ENCODE measurements around the gene ASPA.
"Not testable (repeated sequence)": the region's sequence is repeated elsewhere in the genome, so short reads cannot be mapped to it uniquely, and the experiment has no call there.

Gene ASPA

DNA sequence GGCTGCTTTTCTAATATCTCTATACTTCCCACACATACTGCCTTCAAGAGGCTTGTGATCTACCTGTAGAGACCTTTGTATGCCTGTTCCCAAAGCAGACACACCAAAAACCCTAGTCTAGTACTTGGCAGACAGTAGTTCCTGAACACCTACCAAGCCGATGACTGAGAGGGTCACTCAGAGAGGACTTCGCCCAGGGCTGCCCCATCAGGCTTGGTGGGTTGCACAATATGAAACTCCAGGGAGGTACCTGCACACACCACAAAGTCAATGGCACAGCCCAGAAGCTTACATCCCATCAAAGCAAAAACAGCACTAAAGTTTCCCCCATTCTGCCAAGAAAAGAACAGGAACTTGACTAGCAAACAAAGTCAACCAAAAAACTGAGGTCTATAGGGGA, 30.3 kb downstream of the ASPA start:
- DNase-seq: no peak

- DNase-seq: no peak
These were observed 31.3 kb downstream of the ASPA start for GRCh38 chr17:3507071-3507470.

DNA sequence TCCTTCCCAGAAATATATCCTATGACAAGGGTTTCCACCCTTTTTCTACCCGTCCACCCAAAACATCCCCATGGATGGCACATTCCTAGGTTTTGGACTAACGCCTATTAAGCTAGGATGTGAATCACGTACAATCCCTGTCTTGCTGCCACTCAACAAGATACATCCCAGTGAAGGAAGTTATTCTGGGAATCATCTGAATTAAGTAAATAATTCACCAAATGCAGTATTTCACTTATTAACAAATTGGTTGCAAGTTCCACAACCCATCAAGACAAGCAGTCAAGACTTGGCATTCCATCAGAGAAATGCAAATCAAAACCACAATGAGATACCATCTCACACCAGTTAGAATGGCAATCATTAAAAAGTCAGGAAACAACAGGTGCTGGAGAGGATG, 32.1 kb downstream of the ASPA start:
- DNase-seq: no peak

DNA sequence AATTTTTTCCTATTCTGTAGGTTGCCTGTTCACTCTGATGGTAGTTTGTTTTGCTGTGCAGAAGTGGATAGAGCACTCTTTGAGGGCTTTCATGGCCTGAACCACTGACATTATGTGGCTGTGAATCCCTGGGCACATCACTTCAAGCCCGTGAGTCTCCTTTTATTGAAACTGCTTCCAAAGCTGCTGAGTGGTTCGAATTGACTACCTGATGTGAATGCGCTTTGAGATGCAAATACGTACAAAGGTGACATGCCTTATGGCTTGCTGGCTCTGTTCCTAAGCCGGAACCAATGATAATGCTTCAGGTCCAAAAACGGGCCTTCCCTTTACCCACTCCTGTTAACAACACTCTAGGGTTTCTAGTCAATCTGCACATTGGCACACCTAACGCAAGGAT, 34.3 kb downstream of the ASPA start:
- no peak for DNase-seq

DNA sequence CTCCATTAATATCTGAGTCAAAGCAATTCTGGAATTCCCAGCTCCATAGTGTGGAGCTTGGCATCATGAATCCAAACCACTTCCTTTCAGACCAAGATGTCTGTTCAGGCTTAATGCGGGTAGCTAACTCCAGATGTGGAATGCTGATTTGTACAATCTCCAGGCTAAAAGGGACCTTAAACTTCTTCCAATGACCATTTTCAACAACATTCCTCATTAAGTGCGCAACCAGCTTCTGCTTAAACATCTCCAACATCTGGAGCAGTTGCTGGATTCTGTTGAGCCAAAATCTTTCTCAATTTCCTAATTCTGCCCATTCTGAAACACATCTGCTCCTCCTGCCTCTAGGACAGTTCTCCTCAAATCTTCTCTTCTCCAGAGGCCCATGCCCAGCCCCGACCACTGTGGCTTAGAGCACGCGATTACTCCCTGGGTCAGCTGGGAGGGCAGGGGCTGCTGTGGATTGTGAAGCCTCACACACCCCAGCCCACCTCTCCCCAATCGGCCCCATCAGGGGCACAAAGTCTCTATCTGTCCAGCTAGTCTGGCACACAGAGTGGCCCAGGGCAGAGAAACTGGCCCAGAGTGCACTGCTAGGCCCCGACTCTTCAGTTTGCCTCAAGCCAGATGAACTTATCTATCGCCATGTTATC, 36.2 kb downstream of the ASPA start:
- no peak for DNase-seq

- no peak for DNase-seq
These were observed 36.8 kb downstream of the ASPA start for GRCh38 chr17:3512505-3513171.

GRCh38 chr17:3513305-3514035, 37.7 kb downstream of the ASPA start:
- DNase-seq: no peak

DNA sequence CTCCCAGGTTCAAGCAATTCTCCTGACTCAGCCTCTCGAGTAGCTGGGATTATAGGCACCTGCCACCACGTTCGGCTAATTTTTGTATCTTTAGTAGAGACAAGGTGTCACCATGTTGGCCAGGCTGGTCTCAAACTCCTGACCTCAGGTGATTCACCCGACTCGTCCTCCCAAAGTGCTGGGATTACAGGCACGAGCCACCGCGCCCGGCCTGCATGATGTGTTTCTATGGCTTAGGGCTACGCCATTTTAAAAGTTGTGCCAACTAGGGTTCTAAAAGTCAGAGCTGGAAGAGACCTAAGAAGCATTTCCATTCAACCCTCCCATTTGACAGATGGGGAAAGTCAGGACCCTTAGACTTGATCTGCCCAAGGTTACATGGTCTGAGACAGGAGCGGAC, 38.4 kb downstream of the ASPA start:
- DNase-seq: not testable (repeated sequence)

DNA sequence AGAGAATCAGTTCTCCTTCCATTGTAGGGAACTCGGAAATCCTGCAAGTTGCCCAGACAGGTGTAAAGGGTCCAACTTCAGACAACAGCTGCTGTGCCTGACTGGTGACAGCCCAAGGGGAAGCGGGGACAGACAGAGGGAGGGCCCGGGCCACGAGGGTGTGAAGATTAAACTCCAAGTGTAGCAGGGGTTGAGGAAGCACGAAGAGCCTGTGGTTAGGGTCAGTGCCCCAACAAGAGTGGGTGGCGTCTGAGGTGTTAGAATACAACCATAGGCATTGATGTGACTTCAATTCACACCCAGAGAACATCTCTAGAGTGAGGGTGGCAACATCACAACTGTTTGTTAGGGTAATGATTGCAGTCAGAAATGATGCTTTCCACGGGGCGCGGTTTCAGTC, 39.1 kb downstream of the ASPA start:
- no peak for DNase-seq

- DNase-seq: not testable (repeated sequence)
These were observed 43.7 kb downstream of the ASPA start for GRCh38 chr17:3519472-3519871.

- no peak for DNase-seq
These were observed 48.2 kb downstream of the ASPA start for GRCh38 chr17:3524024-3524423.

DNA sequence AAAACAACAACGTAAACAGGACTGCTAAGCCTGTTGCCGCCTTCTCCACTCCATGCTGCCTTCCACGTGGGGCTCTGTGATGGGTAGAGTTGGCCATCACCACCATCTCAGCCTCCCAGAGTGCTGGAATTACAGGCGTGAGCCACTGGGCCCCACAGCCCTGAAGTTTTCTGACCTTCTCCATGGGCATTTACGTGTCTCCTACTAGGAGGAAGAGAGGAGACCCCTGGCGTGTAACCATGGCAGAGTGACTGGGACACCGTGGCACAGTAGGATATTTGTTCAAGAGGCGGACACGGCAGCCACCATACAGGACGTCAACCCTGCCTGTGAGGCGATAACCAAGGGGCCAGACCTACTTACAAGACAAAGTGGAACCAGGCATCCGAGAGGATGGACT, 50.7 kb downstream of the ASPA start:
- no peak for DNase-seq

DNA sequence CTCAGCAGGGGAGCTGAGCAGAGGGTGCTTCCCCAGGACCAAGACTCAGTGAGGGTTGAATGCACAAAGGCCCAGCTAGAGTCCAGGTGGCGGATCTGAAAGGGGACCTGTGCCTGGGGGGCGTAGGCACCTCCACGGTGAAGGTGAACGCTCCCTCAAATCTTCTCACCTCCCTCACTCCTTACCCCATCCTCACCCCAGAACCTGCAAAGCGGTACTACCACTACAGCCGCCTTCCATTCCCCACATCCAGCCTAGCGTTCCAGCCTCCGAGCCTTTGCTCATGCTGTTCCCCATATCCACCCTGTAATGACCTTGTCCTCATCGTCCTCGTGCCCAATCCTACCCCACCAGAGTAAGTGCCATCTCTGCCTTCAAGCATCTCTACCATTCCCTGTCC, 51.2 kb downstream of the ASPA start:
- DNase-seq: no peak

DNA sequence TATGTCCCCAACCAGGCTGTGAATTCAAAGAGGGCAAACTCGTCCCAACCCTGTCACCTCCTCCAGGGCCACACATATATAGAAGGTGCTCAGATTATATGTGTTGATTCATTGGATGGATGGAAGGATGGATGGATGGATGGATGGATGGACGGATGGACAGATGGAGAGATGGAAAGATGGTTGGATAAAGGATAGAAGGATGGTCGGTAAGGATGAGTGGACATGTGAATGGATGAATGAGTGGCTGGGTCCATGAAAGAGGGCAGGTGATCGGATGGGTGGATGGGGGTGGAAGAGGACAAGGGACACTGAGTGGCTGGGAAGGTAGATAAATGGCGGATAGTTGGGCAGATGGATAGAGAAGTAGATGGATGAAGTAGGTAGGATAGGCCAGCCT, 51.7 kb downstream of the ASPA start:
- no peak for DNase-seq

DNA sequence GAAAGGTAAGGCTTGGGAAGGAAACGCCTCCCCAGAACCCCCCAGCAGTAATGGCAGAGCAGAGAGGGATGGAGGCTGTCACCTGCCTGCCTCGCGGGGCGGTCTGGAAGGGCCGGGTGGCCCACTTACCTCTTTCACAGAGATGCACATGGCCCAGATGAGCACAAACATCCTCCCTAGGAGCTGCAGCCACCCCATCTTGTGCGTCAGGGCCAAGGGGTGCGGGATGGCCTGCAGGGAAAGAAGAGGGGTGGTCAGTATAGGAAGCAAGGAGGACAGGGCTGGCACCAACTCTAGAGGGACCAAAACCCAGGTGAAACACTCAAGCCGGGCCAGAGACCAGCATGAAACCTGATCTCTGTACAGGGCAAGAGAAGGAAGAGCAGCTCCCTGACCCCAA, 52.1 kb downstream of the ASPA start:
- DNase-seq: no peak

DNA sequence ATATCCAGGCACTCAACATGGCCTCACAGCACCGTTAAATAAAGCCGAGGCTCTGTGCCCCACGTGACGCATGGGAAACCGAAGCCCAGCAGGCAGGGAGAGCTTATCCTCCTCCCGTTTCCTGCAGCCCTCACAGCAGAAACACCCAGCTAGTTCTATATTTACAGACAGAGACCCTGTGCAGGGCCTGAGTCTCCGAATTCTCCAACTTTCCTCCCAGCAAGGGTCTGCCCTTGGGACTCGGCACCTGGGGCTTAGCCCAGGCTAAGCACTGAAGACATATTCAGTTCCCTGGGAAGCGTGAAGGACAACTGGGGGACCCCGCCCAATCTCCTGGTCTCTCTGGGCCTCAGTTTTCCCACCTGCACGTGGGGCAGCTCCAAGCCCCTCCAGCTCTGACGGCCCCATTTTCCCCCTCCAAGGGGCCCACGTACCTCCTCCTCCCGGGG, 52.6 kb downstream of the ASPA start:
- DNase-seq: no peak

DNA sequence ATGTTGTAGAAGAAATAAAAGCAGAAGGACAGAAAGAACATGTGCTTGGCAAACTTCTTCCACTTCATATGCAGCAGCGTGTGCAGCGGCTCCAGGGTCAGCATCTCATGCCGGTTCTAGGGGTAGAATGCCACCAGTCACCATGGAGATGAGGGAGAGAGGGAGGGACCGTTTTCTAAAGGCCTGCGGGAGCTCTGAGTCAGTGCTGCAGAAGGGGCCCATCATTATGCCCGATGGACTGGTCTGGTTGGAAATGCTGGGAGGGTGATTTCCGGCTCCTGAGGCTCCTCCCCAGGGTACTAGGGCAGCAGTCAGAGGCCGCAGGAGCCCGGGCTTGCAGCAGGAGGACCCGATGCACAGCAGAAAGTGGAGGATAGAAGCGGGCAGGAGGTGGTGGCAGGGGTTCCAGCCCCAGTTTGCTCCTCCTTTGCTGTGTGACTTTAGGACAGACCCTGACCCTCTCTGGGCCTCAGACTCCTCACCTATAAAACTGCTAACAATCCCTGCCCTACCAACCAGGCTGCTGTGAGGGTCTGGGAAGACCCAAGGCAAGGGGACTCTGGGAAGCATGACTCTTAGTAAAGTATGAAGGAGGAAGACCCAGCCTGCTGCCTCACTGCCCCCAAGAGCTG, 53.2 kb downstream of the ASPA start:
- DNase-seq: no peak

- no peak for DNase-seq
These were observed 54.3 kb downstream of the ASPA start for GRCh38 chr17:3529817-3530741.

- DNase-seq: no peak
These were observed 55.7 kb downstream of the ASPA start for GRCh38 chr17:3531266-3532101.

DNA sequence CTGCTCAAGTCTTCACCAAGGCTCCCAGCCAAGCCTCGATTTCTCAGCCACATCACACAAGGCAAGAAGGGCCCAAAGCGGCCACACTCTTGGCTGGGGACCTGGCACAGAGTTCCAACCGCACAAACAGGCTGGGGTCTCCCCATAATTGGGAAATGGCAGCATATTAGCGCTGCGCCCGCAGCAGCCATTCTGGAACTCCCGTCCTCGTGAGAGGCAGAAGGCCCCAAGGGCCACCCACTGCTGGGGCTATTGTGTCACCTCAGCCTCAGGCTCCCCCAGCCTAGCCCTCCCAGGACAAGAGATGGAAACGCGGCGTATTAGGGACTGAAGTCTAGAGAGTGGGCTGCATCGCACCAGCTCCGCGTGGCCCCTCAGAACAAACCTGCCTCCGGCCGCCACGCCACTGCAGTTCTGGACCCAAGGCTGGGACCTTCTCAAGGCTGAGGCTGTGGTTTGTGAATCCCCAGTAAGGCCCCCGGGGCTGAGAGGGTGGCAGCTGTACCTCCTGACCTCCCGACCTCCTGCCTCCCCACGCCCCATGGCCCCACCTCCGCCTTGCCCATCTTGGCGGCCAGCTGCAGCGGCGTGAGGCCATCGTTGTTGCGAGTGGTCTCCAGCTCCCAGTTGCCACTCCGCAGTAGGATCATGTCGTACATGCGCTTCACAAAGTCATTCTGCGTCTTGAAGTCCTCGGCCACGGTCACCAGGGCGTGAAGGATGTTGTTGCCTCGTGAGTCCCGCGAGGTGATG, 56.5 kb downstream of the ASPA start:
- DNase-seq: no peak

DNA sequence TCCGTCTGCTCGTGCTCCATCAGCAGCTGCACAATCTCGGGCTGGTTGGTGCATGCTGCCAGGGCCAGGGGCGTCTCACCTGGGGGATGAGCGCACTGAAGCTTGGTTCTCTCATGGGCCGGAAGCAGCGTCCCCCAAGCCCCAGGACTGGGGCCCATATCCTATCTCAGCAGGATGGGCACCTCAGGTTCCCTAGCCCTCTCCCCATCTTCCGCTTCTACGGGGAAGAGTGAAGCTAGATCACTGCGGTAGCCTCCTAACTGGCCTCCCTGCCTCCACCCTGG, 57.0 kb downstream of the ASPA start:
- DNase-seq: no peak

Measured in right kidney (tissue), 1 donor.